Daoy (cell line): ENCODE results near the gene CORIN. TPM values are rescaled to one million over a fixed set of nuclear protein-coding genes. Genes with fewer than 3 reads are reported as not detected.
"Not testable (repeated sequence)": the region's sequence is repeated elsewhere in the genome, so short reads cannot be mapped to it uniquely, and the experiment has no call there.

Source experiments
- DNase-seq: peaks from one replicate; pipeline ENCODE4 v3.0.0-alpha.2; 2015; ENCODE audit warnings: low read depth
- total RNA-seq: library from RNA; depleted of rRNA; stranded (reverse); fragments of >200 nt; shearing (Covaris generic); gene quantifications from 2 replicates; pipeline ENCODE4 v1.2.3, GENCODE V29; 2014

The CORIN gene
- total RNA-seq, 1 experiment from 2014 or later = not detected

DNA sequence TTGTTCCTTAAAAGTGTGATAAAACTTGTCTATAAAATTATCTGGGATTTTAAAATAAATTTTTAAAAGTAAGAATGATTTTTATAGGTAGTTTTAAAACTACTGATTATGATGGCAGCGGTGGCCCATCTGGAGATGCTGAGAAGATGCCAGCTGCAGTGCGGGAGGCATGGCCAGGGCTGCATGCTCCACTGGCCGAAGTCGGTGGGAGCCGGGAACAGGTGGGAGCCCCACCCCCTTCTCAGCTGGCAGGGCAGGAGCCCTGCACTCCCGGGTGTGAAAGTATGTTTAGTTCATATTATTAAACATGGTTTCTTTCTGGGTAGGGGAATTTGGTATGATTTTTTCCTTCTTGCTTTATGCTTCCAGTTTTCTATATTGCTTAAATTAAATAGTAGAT lies 63.8 kb downstream of the CORIN start:
- no peak for DNase-seq

GRCh38 chr4:47771020-47771419 lies 66.8 kb downstream of the CORIN start:
- no peak for DNase-seq

DNA sequence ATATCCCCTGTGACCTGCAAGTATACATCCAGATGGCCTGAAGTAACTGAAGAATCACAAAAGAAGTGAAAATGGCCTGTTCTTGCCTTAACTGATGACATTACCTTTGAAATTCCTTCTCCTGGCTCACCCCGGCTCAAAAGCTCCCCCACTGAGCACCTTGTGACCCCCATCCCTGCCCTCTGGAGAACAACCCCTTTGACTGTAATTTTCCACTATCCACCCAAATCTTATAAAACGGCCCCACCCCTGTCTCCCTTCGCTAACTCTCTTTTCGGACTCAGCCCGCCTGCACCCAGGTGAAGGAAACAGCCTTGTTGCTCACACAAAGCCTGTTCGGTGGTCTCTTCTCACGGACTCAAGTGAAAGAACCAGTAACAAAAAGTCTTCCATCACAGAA lies 69.9 kb downstream of the CORIN start:
- not testable (repeated sequence) for DNase-seq

DNA sequence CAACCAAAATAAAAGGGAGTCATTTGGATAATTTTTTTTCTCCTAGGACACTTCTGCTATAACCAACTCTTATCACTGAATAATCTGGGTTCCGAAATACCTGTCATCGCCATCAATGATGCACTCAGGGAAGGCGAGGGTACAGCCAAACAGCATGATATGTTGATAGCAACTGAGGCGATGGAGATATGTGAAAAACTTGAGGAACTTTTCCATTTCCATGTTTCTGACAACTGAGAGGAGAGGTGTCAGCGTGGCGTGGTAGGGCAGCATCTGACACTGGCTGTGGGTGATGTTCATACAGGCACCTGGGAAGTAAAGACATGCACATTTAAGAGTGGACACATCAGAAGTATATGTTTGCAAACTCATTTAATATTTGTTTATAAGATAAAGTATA lies 74.6 kb downstream of the CORIN start:
- DNase-seq = no peak

GRCh38 chr4:47762376-47763266 lies 75.2 kb downstream of the CORIN start:
- DNase-seq = no peak

- DNase-seq = not testable (repeated sequence)
Measured at GRCh38 chr4:47753316-47753715, 84.6 kb downstream of the CORIN start.

- no peak for DNase-seq
Measured at GRCh38 chr4:47752214-47752613, 85.7 kb downstream of the CORIN start.

DNA sequence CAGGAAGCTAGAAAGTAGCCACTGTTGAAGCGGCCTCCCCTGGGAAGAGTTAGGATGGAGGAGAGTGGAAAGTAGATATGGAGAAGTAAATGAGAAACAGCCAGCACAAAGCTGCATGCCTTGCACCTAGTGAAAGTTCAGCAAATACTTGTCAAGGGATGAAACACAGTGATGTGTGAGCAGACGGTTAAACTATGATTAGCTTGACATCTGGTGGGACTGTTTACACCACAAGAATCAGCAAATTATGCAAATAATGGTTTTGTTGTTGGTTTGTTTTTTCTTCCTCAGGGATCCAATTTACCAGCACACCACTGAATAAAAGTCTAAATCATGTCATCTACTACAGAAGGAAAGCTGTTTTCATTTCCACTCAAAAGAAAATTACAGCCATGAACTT lies 87.1 kb downstream of the CORIN start:
- DNase-seq = no peak

DNA sequence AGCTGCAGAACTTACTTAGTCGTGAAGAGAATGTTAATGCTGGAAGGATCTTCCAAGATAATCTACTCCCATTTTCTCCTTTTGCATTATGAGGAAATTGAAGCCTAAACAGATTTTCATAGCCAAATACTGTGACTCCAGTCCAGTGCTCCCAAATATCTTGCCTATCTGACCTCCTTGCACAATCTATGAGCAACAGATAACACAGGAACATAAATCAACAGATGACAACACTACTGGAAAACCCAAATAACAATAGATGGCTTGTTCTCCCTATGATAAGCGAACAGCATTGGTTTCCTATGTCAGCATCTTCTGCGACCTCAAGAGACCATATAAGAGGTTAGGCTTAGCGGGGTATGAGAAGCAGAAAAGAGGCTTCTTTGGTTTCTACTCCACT lies 88.0 kb downstream of the CORIN start:
- no peak for DNase-seq

- no peak for DNase-seq
Measured at GRCh38 chr4:47749060-47749459, 88.8 kb downstream of the CORIN start.

DNA sequence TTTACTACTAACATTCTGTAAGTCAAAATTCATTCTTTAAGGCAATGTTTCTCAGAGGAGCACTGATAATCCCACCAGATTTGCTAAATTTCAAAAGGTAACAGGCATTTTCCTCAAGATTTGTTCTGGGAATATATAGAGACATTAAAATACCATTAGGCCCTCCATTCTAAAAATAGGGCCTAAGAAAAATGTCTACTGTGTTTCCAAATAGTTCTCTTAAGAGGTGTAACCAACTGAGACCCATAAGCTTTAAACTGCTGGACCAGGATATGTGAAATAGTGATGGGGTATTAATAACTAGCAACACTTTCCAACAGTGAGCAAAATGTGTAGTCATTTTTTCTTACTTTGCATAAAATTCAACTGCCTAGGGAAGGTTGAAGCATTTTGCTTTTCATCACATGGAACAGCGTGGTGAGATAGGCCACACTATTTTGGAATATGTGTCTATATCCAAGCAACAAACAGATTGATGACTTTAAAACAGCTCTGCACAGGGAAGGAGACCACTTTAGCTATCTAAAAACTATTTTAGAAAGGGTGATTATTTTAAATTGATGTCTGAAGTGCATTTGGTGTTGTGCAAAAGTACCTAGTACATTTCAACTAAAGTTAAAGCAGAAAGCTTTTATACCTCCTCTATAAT lies 89.9 kb downstream of the CORIN start:
- DNase-seq = no peak

DNA sequence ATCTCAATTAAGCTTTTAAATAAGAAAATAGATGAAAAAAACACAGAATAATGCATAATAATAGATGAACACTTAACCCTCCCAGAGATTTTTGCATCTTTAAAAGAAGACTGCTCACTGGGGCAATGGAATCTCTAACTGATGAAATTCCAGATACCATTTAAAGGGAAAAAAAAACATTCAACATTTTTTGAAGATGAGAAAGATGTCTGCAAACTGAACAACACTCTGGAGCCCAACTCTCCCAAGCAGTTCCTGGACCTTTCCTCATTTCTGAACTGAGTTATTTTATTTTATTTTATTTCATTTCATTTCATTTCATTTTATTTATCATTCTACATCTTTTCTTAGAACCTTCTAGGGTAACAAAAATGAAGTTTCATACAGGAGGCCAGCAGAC lies 90.7 kb downstream of the CORIN start:
- no peak for DNase-seq

DNA sequence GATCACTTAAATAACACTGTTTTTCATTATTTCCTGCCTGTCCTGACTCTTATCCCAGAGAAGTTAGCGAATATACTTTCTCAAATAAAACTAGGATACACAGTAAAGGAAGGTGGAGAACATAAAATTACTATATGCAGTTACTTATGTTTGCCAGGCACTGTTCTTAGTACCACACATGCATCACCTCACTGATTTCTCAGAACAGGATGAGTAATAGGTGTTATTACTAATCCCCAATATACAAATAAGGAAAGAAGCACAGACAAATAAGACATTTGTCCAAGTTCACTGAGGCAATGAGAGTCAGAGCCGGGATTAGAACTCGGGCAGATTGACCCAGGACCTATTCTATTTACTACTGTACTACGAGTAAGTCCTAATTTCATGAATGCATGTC lies 91.7 kb downstream of the CORIN start:
- no peak for DNase-seq

DNA sequence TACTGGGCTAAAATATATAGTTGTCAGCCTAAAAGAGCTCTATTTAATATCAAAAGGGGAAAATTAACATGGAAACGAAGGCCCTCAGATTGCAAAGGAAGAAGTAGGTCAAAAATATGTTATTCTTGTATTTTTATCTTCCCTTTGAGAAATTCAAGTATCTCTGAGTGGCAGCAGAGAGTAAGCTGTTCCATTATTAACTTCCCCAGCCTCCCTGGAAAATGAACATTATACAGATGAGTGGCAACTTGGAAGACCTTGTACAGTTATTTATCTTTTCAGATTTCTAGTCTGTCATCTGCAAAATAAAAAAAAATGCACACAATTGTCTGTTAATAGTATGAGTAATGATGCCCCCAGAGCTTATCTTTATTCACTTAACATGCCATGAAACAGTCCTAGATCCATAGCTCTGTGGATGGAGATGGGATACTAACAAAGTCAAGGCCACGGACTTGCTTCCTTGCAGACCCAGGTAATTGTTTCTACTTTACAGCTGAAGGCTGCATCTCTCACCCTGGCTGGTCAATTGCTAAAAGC lies 93.0 kb downstream of the CORIN start:
- DNase-seq = no peak

DNA sequence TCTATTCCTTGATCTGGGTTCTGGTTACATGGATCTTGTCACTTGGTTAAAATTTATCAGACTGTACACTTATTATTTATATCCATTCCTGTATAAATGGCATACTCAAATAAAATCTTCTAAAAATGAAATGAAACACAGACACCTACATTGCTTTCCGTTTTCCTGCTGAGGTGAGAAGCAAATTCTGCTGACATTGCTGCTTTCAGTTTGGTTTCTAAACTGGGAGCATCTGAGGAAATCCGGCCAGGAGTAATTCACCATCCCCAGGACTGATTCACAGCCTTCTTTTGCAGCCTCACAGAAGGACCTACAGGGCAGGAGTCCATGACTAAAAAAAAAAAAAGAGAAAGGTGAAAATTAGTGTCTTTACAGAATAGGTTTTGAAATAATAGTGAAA lies 93.6 kb downstream of the CORIN start:
- DNase-seq = peak; percentile 23

DNA sequence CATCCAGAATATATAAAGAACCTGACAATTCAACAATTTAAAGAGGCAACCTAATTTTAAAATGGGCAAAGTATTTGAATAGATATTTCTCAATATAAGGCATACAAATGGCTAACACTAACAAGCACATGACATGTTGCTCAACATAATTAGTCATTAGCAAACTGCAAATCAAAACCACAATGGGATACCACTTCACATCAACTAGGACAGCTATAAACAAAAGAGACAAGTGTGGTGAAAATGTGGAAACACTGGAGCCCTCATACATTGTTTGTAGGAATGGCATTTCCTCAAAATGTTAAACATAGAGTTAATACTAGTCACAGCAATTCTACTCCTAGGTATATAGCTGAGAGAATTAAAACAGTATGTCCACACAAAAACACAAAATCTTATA lies 96.7 kb downstream of the CORIN start:
- no peak for DNase-seq

GRCh38 chr4:47737326-47737725 lies 100.5 kb downstream of the CORIN start:
- DNase-seq = no peak

DNA sequence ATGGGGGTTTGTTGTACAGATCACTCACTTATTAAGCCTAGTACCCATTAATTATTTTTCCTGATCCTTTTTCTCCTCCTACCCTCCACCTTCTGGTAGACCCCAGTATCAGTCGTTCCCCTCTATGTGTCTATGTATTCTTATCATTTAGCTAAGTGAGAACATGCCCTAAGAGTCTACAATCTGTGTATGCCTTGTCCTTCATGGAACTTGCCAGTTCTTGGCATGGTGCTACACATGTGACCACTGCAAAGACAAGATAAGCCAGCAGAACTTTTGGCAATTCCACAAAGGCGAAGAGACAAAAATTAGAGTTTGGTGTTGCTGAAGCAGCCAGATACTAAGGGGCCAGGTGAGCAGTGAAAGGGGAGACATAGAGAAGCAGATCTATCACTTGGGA lies 101.3 kb downstream of the CORIN start:
- DNase-seq = no peak

- DNase-seq = no peak
Measured at GRCh38 chr4:47736146-47736545, 101.7 kb downstream of the CORIN start.

- DNase-seq = no peak
Measured at GRCh38 chr4:47733302-47734175, 104.3 kb downstream of the CORIN start.

DNA sequence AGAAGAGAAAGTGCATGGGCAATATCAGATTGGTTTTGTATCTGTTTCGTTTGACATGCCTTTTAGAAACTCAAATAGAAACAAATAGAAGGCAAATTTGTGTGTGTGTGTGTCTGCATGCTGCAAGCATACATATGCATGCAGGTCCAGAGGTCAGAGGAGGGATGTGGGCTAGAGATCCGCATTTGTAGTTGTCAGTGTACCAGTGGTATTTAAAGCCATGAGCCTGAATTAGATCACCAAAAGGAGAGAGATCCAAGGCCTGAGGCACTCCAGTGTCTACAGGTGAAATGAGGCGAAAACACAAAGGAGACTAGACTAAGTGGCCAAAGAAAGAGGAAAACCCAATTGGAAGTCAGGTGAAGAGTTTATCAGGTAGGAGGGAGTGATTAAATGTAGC lies 106.7 kb downstream of the CORIN start:
- DNase-seq = no peak

DNA sequence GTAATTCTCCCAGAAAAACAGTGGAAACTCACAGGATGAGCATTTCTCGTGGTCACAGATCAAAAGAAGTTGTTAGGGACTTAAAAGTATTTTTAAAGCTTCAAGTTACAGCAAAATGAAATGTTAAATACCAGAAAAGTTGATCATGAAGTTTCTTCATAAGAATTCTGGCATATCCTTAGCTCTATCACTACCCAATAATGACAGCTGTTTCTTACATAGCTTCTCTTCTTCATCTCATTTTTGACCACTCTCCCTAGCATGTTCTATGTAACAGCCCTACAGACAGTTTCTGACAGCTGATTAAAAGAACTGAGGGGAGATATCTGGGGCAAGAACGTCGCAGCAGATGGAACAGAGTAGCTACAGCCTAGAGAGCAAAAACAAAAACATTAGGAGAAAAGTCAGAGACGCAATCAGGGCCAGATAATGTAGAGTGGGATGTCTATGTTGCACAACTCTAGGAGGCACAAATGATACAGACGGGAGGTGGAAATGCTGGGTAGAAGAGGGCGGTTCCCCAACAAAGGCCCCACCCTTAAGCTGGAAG lies 108.7 kb downstream of the CORIN start:
- DNase-seq = no peak
